Measurements from ENCODE around the gene DISP1. TPM values are rescaled to one million over a fixed set of nuclear protein-coding genes. Genes with fewer than 3 reads are reported as not detected.

Gene DISP1
- total RNA-seq, 4 donors from 2014 or later: 4.0 to 19.2 (median 8.4) TPM

- no peak for TF ChIP-seq CTCF (IDR thresholded peaks at IDR 0.05; ENCODE audit: low read depth)
Observed at GRCh38 chr1:222798116-222798515, 16.7 kb upstream of the DISP1 start.

DNA sequence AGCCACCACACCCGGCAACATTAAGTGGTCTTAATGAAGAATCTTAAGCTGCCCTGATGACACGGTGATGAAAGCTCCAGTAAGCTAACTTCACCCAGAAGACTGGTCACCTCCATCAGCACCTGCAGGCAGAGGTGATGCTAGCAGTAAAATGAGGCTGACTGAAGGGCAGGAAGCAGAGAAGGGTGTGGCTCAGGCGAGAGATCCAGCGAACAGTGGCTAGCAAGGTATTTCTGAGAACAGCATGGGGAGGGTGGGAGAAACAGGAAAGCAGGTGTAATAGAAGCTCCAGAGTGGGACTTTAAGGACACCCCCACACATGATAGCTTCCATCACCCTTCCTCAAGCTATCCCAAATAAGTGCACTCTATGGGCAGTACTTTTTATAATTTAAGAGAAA lies 15.9 kb upstream of the DISP1 start:
- TF ChIP-seq CTCF (IDR thresholded peaks at IDR 0.05; ENCODE audit: low read depth): no peak

DNA sequence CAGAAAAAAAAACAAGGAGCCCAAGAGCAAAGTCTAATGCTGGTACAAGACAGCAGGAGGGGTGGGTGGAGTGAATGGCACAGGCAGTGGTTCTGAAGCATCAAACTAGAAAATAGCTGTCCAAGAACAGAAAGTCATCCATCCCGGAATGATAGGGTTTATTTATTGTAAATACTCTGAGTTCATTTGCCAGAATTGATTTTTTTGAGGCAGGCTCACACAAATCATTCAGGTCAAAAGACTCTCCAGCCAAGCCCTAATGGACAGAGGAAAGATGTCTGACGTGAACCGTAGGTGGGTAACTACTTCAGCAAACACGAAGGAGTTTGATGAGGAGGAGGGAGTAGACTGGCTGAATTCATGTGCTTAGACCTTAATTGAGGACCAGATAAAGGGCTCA lies 13.8 kb upstream of the DISP1 start:
- no peak for TF ChIP-seq CTCF (IDR thresholded peaks at IDR 0.05; ENCODE audit: low read depth)

DNA sequence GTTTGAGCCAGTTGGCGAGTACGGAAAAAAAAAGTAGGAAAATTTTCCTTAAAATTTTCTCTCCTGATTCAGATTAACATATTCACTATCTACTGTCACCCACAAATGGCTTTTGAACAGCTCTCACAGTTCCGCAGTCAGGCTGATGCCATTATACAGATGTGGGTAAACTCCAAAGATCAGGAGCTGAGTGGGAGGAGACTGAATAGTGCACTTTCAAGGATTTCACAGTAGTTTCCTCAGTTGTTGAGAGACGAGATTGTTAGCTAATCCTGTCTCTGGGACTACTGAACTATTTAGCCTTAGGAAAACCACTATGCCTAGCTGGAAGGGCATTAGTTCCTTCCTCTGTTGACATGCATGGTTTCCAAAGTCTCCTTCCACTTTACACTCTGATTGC lies 3.2 kb upstream of the DISP1 start:
- no peak for TF ChIP-seq CTCF (IDR thresholded peaks at IDR 0.05; ENCODE audit: low read depth)

- TF ChIP-seq CTCF (IDR thresholded peaks at IDR 0.05; ENCODE audit: low read depth): no peak
Observed at GRCh38 chr1:222813866-222814535, 838 bp upstream of the DISP1 start.

- TF ChIP-seq CTCF (IDR thresholded peaks at IDR 0.05; ENCODE audit: low read depth): no peak
Observed at GRCh38 chr1:222815440-222815765, 564 bp downstream of the DISP1 start.

DNA sequence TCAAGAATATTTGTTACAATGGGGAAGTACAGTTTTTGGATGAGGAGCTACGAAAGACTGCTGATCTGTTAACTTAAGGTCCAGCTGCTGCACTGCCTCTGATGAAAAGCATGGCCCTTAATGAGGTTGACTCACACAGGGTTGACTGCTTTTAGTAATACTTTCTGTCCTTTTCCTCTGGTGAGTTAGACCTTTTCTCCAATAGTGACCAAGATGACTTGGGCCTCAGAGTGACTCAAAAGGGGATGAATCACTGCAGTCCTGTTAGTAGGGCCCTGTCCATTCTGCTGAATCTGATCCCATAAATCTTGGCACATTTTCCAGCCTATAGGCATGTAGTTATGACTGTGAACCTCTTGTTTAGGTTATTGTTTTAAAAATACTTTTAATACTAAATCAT lies 2.7 kb downstream of the DISP1 start:
- TF ChIP-seq CTCF (IDR thresholded peaks at IDR 0.05; ENCODE audit: low read depth): no peak

All from subcutaneous adipose tissue (tissue), 4 donors.